Ovary (tissue), 3 donors: ENCODE data around the gene FGF9.

Source experiments
- EP300 ChIP-seq: sonication (generic); formaldehyde crosslinking; IDR thresholded peaks from one replicate; pipeline ENCODE4 v1.6.1; 2017; ENCODE audit warnings: antibody characterized with exemption
- TF ChIP-seq, protein P1 (sequence below), 3 donors: fragments of 450-650 bp in 2 of 3; fragments of 200-600 bp in 1 of 3; IDR thresholded peaks; one replicate each; pipeline versions ENCODE4 v1.5.1 to v1.8.0; 2016 to 2022; ENCODE audit warnings: antibody characterized with exemption in 3 of 3, mild to moderate bottlenecking in 1 of 3
- donor health status: DM: no; HTN: no; CAD: no.

DNA sequence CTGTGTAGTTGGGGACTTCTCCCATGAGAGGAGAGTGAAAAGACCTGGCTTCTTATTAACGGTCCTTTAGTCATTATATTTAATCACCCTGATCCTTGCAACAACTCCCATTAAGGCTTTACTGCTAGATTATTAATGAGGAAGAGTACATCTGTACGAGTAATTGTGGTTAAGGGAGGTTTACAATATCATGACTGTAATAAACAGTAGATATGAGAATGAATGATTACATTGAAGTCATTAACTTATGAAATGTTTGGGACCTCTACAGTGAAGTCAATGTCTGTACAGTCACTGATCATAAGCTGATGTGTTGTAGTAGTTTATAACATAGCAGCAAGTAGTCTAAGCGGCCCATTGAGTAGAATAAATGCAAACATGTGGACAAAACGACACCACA lies 24.7 kb downstream of the FGF9 start:
- TF ChIP-seq EP300 = no peak
- TF ChIP-seq, protein P1, sequence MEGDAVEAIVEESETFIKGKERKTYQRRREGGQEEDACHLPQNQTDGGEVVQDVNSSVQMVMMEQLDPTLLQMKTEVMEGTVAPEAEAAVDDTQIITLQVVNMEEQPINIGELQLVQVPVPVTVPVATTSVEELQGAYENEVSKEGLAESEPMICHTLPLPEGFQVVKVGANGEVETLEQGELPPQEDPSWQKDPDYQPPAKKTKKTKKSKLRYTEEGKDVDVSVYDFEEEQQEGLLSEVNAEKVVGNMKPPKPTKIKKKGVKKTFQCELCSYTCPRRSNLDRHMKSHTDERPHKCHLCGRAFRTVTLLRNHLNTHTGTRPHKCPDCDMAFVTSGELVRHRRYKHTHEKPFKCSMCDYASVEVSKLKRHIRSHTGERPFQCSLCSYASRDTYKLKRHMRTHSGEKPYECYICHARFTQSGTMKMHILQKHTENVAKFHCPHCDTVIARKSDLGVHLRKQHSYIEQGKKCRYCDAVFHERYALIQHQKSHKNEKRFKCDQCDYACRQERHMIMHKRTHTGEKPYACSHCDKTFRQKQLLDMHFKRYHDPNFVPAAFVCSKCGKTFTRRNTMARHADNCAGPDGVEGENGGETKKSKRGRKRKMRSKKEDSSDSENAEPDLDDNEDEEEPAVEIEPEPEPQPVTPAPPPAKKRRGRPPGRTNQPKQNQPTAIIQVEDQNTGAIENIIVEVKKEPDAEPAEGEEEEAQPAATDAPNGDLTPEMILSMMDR (IDR thresholded peaks at IDR 0.05) = no peak
